ENCODE results near the gene FOXC1.
A peak's percentile ranks its signal among the peaks of the same experiment; 100 is the strongest.

FOXC1 gene

GRCh38 chr6:1600063-1600763, 9.5 kb upstream of the FOXC1 start:
- no peak for DNase-seq (ENCODE audit: low read depth in 3 of 3)

GRCh38 chr6:1600764-1601157, 9.0 kb upstream of the FOXC1 start:
- DNase-seq (ENCODE audit: low read depth in 3 of 3): no peak

- DNase-seq (ENCODE audit: low read depth in 3 of 3): no peak
Measured at GRCh38 chr6:1601158-1602048, 8.3 kb upstream of the FOXC1 start.

- DNase-seq (ENCODE audit: low read depth in 3 of 3): no peak
Measured at GRCh38 chr6:1602049-1602713, 7.5 kb upstream of the FOXC1 start.

- no peak for DNase-seq (ENCODE audit: low read depth in 3 of 3)
Measured at GRCh38 chr6:1603708-1604107, 6.0 kb upstream of the FOXC1 start.

- DNase-seq (ENCODE audit: low read depth in 3 of 3): peak; percentile 31 to 69 (median 32)
Measured at GRCh38 chr6:1604158-1605003, 5.3 kb upstream of the FOXC1 start.

- DNase-seq (ENCODE audit: low read depth in 3 of 3): no peak
Measured at GRCh38 chr6:1605004-1605892, 4.5 kb upstream of the FOXC1 start.

- no peak for DNase-seq (ENCODE audit: low read depth in 3 of 3)
Measured at GRCh38 chr6:1605893-1606779, 3.6 kb upstream of the FOXC1 start.

- DNase-seq (ENCODE audit: low read depth in 3 of 3): no peak
Measured at GRCh38 chr6:1606780-1607515, 2.8 kb upstream of the FOXC1 start.

- DNase-seq (ENCODE audit: low read depth in 3 of 3): no peak
Measured at GRCh38 chr6:1607516-1608221, 2.0 kb upstream of the FOXC1 start.

GRCh38 chr6:1608222-1609040, 1.3 kb upstream of the FOXC1 start:
- no peak for DNase-seq (ENCODE audit: low read depth in 3 of 3)

GRCh38 chr6:1609041-1609647, 571 bp upstream of the FOXC1 start:
- no peak for DNase-seq (ENCODE audit: low read depth in 3 of 3)

GRCh38 chr6:1610497-1611321, 994 bp downstream of the FOXC1 start:
- DNase-seq (ENCODE audit: low read depth in 3 of 3): no peak

- no peak for DNase-seq (ENCODE audit: low read depth in 3 of 3)
Measured at GRCh38 chr6:1611322-1611571, 1.5 kb downstream of the FOXC1 start.

- no peak for DNase-seq (ENCODE audit: low read depth in 3 of 3)
Measured at GRCh38 chr6:1611572-1612298, 2.0 kb downstream of the FOXC1 start.

All from stimulated activated CD4-positive, alpha-beta T cell treated with anti-CD3 and anti-CD28 coated beads, TNF-alpha, amount 100 ng/mL, for 4 hours (primary cell).